ENCODE results near the gene SEPTIN2. TPM values are rescaled to one million over a fixed set of nuclear protein-coding genes. Genes with fewer than 3 reads are reported as not detected.
A peak's percentile ranks its signal among the peaks of the same experiment; 100 is the strongest.

The SEPTIN2 gene
- total and polyA plus RNA-seq, 10 of the 15 experiments (the other 5 are each of a cell fraction or from before 2014, with no cell fraction given) = 169 to 474 (median 269) TPM

DNA sequence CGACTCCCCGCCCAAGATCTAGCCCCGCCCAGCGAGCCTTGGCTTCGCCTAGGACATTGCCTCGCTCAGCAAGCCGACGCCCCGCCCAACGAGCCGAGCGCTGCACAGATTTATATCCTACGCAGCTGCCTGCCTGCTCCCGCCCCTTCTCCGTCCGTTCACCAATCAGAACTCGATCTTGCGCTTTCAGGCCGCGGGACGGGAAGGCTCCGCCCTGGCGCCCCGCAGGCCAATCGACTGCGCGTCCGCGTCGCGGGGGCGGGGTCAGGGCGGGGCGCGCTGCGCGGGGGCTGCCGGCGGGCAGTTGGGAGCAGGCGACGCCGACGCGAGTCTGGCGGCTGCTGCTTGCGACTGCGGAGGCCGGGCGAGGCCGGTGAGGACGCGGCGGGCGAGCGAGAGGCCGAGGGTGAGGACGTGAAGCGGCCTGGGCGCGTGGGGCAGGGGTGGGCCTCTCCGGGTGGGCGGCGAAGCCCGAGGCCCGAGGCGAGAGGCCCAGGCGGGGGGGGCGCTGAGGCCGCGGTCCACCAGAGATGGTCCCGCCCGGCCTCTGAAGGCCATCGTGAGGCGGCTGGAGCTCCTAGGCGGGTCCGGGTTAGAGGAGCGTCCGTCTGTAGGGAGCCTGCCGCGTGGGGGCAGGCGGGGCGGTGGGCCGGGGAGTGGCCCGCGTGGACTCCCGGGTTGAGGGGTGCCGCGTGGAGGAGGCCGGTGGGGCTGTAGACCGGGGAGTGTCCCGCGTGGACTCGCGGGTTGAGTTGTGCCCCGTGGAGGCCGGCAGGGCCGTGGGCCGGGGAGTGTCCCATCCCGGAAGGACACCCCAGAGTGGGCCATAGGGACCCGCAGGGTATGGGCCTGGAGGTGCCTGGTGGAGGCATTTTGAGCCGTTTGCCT, 40.5 kb downstream of the SEPTIN2 start, which contains the start of gene FARP2 (continued):
- TF ChIP-seq ZNF687 (IDR thresholded peaks at IDR 0.05) (peak; percentile 68), FOXM1 (IDR thresholded peaks at IDR 0.05; ENCODE audit: low read depth, low read length) (no peak), YBX1 (IDR thresholded peaks at IDR 0.05) (no peak), TBL1XR1 (IDR thresholded peaks at IDR 0.05; ENCODE audit: low read depth, low read length) (no peak), ZNF207 (IDR thresholded peaks at IDR 0.05; ENCODE audit: borderline replicate concordance) (no peak), NR2C2 (IDR thresholded peaks at IDR 0.05; ENCODE audit: borderline replicate concordance, control insufficient read depth, insufficient read length, low read depth) (no peak), WRNIP1 (IDR thresholded peaks at IDR 0.05; ENCODE audit: borderline replicate concordance, low read depth, low read length) (no peak), TCF7 (IDR thresholded peaks at IDR 0.05; ENCODE audit: borderline replicate concordance) (no peak), BHLHE40 (IDR thresholded peaks at IDR 0.05; ENCODE audit: borderline replicate concordance in 1 of 2, low read depth in 2 of 2, low read length in 1 of 2) (peak in 1 of 2 experiments; percentile 64; a peak in 1 of 4 replicates), BCL11A (IDR thresholded peaks at IDR 0.05; ENCODE audit: low read depth, low read length) (no peak), IKZF2 (IDR thresholded peaks at IDR 0.05) (no peak), RAD51 (IDR thresholded peaks at IDR 0.05) (no peak), RB1 (IDR thresholded peaks at IDR 0.05; ENCODE audit: borderline replicate concordance) (peak; percentile 74; the same call in 1 of the 2 replicates), SP1 (IDR thresholded peaks at IDR 0.05; ENCODE audit: low read depth, low read length) (peak; percentile 54), TCF12 (IDR thresholded peaks at IDR 0.05; ENCODE audit: low read depth, low read length) (peak; percentile 9; the same call in 1 of the 2 replicates), TCF3 (IDR thresholded peaks at IDR 0.05; ENCODE audit: borderline replicate concordance, insufficient read depth, low read depth, low read length) (0 out of 2 replicates have a peak, but pooled peaks have one; percentile 48), NR2F1 (conservative IDR thresholded peaks at IDR 0.05) (0 out of 2 replicates have a peak, but pooled peaks have one; percentile 26), RBBP5 (conservative IDR thresholded peaks at IDR 0.05) (no peak), CHD4 (IDR thresholded peaks at IDR 0.05) (no peak), SMC3 (IDR thresholded peaks at IDR 0.05; ENCODE audit: borderline replicate concordance, low read length) (no peak), CBX3 (IDR thresholded peaks at IDR 0.05; ENCODE audit: borderline replicate concordance, low read depth) (no peak), POLR2AphosphoS5 (IDR thresholded peaks at IDR 0.05; ENCODE audit: low read length) (peak; percentile 94)
- TF ChIP-seq, protein P1, sequence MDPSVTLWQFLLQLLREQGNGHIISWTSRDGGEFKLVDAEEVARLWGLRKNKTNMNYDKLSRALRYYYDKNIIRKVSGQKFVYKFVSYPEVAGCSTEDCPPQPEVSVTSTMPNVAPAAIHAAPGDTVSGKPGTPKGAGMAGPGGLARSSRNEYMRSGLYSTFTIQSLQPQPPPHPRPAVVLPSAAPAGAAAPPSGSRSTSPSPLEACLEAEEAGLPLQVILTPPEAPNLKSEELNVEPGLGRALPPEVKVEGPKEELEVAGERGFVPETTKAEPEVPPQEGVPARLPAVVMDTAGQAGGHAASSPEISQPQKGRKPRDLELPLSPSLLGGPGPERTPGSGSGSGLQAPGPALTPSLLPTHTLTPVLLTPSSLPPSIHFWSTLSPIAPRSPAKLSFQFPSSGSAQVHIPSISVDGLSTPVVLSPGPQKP (IDR thresholded peaks at IDR 0.05; ENCODE audit: low read depth, low read length) = no peak
- TF ChIP-seq, protein P2, sequence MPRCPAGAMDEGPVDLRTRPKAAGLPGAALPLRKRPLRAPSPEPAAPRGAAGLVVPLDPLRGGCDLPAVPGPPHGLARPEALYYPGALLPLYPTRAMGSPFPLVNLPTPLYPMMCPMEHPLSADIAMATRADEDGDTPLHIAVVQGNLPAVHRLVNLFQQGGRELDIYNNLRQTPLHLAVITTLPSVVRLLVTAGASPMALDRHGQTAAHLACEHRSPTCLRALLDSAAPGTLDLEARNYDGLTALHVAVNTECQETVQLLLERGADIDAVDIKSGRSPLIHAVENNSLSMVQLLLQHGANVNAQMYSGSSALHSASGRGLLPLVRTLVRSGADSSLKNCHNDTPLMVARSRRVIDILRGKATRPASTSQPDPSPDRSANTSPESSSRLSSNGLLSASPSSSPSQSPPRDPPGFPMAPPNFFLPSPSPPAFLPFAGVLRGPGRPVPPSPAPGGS (IDR thresholded peaks at IDR 0.05; ENCODE audit: borderline replicate concordance, insufficient read depth, low read depth, low read length, poor library complexity, severe bottlenecking) = no peak

Measured in GM12878 (cell line).